Natural killer cell (primary cell): Measurements from ENCODE around the gene FGFR2. TPM values are rescaled to one million over a fixed set of nuclear protein-coding genes. Genes with fewer than 3 reads are reported as not detected.

Source experiments
- ATAC-seq, 3 donors: fragments of 150-1000 bp in 2 of 3; fragments of 200-7000 bp in 1 of 3; cut with Tn5 transposase; 1 replicate in 1 of 3; 2 replicates in 2 of 3; pipeline ENCODE4 v1.10.0; 2021; ENCODE audit warnings: mild to moderate bottlenecking in 2 of 3, moderate library complexity in 2 of 3
- DNase-seq, 2 donors: peaks; one replicate each; pipeline versions ENCODE4 v3.0.0 to v3.0.0-alpha.2; 2013 to 2021; ENCODE audit warnings: mixed read lengths in 1 of 2
- H3K27ac ChIP-seq: one replicate; pipeline ENCODE4 v1.5.1; 2013; ENCODE audit warnings: mild to moderate bottlenecking, low read length
- H3K27me3 ChIP-seq: one replicate; pipeline ENCODE4 v1.6.1; 2013; ENCODE audit warnings: low read length; ENCODE audit not compliant: control insufficient read depth, insufficient read depth
- H3K36me3 ChIP-seq: one replicate; pipeline ENCODE4 v1.6.1; 2013; ENCODE audit warnings: low read length; ENCODE audit not compliant: control insufficient read depth, insufficient read depth
- H3K4me1 ChIP-seq: one replicate; pipeline ENCODE4 v1.6.1; 2013; ENCODE audit warnings: low read length; ENCODE audit not compliant: control insufficient read depth, insufficient read depth
- H3K4me3 ChIP-seq: one replicate; pipeline ENCODE4 v1.5.1; 2013; ENCODE audit warnings: low read length
- H3K9me3 ChIP-seq: one replicate; pipeline ENCODE4 v1.6.1; 2013; ENCODE audit warnings: low read length; ENCODE audit not compliant: control insufficient read depth, insufficient read depth
- H3K27ac Mint-ChIP-seq, 2 donors: one replicate each; pipeline ENCODE4 v1.8.0; 2022; ENCODE audit warnings: mild to moderate bottlenecking in 2 of 2, mixed read lengths in 2 of 2, moderate library complexity in 1 of 2
- H3K27me3 Mint-ChIP-seq, 2 donors: one replicate each; pipeline ENCODE4 v1.8.0; 2022; ENCODE audit warnings: low read depth in 2 of 2, mixed read lengths in 2 of 2
- H3K36me3 Mint-ChIP-seq: one replicate; pipeline ENCODE4 v1.8.0; 2022; ENCODE audit warnings: mixed read lengths
- H3K4me1 Mint-ChIP-seq, 2 donors: one replicate each; pipeline ENCODE4 v1.8.0; 2022; ENCODE audit warnings: mixed read lengths in 2 of 2
- H3K4me3 Mint-ChIP-seq: one replicate; pipeline ENCODE4 v1.8.0; 2022; ENCODE audit warnings: mild to moderate bottlenecking, moderate library complexity, mixed read lengths
- H3K9me3 Mint-ChIP-seq, 2 donors: one replicate each; pipeline ENCODE4 v1.8.0; 2022; ENCODE audit warnings: mixed read lengths in 2 of 2
- WGBS: methylation state at CpG from one replicate; pipeline ENCODE4 v1.1.7; 2013; ENCODE audit warnings: missing lambda C conversion rate; ENCODE audit not compliant: insufficient coverage; 5-methylcytosine and 5-hydroxymethylcytosine counted together
- intact Hi-C: fragments of 100-400 bp; cut with micrococcal nuclease; formaldehyde crosslinking; loops from one replicate; pipeline ENCODE4 v1.14.2; 2022
- total RNA-seq, 4 donors: library from RNA; stranded (reverse); fragments of 120-200 nt in 1 of 4; gene quantifications; one replicate each; pipeline versions ENCODE4 v1.2.3 to v1.2.4, GENCODE V29; 2013 to 2022
- TF ChIP-seq, protein P1 (sequence below): fragments of 200-600 bp; IDR thresholded peaks from one replicate; pipeline ENCODE4 v1.8.0; 2022; ENCODE audit warnings: antibody characterized with exemption

The FGFR2 gene
- total RNA-seq, 3 donors from 2014 or later (not counting 1 experiment from before 2014, with no cell fraction given): 0.72 to 5.6 TPM; not detected in 1

DNA sequence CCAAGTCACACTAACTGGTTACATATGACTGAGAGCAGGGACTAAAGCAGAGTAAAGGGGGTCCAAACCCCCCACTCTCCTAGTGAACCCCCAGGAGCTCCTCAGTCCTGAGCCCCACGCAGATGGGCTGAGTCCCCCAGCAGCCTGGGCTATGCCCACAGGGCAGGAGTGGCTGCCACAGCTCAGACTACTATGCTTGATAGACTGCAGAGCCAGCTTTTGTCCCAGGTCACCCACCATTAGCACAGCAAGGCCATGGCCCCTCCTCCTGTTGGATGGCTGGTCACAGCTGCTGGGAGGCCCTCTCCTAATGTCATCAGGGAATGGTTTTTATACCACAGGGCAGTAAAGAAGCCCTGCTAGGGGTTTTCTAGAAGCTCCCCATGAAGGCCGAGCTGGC is 46.3 kb upstream of the FGFR2 start:
- H3K36me3 Mint-ChIP-seq: no peaks in the 10 kb centered on the region
- 88% methylated on average over 2 of the region's 2 CpGs for WGBS
- no peaks in the 10 kb centered on the region for H3K4me1 Mint-ChIP-seq
- no peak overlapping the region for H3K4me3 Mint-ChIP-seq
- TF ChIP-seq, protein P1, sequence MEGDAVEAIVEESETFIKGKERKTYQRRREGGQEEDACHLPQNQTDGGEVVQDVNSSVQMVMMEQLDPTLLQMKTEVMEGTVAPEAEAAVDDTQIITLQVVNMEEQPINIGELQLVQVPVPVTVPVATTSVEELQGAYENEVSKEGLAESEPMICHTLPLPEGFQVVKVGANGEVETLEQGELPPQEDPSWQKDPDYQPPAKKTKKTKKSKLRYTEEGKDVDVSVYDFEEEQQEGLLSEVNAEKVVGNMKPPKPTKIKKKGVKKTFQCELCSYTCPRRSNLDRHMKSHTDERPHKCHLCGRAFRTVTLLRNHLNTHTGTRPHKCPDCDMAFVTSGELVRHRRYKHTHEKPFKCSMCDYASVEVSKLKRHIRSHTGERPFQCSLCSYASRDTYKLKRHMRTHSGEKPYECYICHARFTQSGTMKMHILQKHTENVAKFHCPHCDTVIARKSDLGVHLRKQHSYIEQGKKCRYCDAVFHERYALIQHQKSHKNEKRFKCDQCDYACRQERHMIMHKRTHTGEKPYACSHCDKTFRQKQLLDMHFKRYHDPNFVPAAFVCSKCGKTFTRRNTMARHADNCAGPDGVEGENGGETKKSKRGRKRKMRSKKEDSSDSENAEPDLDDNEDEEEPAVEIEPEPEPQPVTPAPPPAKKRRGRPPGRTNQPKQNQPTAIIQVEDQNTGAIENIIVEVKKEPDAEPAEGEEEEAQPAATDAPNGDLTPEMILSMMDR: no peak
- Histone ChIP-seq H3K27me3 (no peaks in the 10 kb centered on the region), H3K4me3 (no peak overlapping the region), H3K27ac (no peak overlapping the region), H3K9me3 (no peaks in the 10 kb centered on the region), H3K4me1 (no peaks in the 10 kb centered on the region), H3K36me3 (no peaks in the 10 kb centered on the region)
- H3K9me3 Mint-ChIP-seq: peaks cover 0 to 4% of the 10 kb centered on the region in 2 donors
- H3K27ac Mint-ChIP-seq: no peak overlapping the region
- no peak for DNase-seq
- ATAC-seq: no peak
- intact Hi-C loops: no loop called here
- H3K27me3 Mint-ChIP-seq: peaks cover 0 to 3% of the 10 kb centered on the region in 2 donors

- H3K9me3 Mint-ChIP-seq: peaks cover 2 to 7% of the 10 kb centered on the region in 2 donors
- no peak overlapping the region for H3K4me3 Mint-ChIP-seq
- intact Hi-C loops: no loop called here
- H3K36me3 ChIP-seq: no peaks in the 10 kb centered on the region
- no peaks in the 10 kb centered on the region for H3K4me1 Mint-ChIP-seq
- H3K36me3 Mint-ChIP-seq: no peaks in the 10 kb centered on the region
- no peak for DNase-seq
- ATAC-seq: no peak
- H3K27ac Mint-ChIP-seq: no peak overlapping the region
- no peaks in the 10 kb centered on the region for H3K4me1 ChIP-seq
- peaks cover 0 to 6% of the 10 kb centered on the region in 2 donors for H3K27me3 Mint-ChIP-seq
- no peak overlapping the region for H3K4me3 ChIP-seq
- no peaks in the 10 kb centered on the region for H3K9me3 ChIP-seq
- WGBS: 66% methylated on average over 3 of the region's 3 CpGs
- no peak overlapping the region for H3K27ac ChIP-seq
- no peaks in the 10 kb centered on the region for H3K27me3 ChIP-seq
- TF ChIP-seq, protein P1: no peak
These were observed 42.0 kb upstream of the FGFR2 start for GRCh38 chr10:121640266-121640665.

DNA sequence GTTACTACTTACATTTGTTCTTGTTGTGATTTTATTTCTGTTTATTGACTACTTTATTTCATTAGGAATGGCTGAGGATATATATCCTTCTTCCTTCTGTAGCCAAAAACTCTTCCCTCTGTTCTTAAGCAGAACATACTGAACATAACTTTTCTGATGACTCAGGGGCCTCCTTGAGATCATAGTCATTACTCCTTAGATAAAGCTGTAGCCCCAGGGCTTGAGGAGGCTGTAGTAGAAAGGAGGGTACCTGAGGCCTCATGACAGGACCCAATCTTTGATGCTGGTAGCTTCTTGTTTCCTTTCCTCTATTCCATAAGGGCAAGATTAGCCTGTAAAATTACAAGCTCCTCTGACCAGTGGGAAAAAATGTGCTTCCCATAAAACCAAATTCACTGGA is 41.2 kb upstream of the FGFR2 start:
- Mint-ChIP-seq H3K36me3 (no peaks in the 10 kb centered on the region), H3K4me1 (no peaks in the 10 kb centered on the region), H3K27me3 (peaks cover 0 to 6% of the 10 kb centered on the region in 2 donors), H3K27ac (no peak overlapping the region), H3K4me3 (no peak overlapping the region), H3K9me3 (peaks cover 2 to 7% of the 10 kb centered on the region in 2 donors)
- Histone ChIP-seq H3K9me3 (no peaks in the 10 kb centered on the region), H3K27ac (no peak overlapping the region), H3K4me3 (no peak overlapping the region), H3K36me3 (no peaks in the 10 kb centered on the region), H3K4me1 (no peaks in the 10 kb centered on the region), H3K27me3 (no peaks in the 10 kb centered on the region)
- TF ChIP-seq, protein P1: no peak
- intact Hi-C loops: no loop called here
- ATAC-seq (no peak), DNase-seq (no peak)

GRCh38 chr10:121637437-121637836 is 39.2 kb upstream of the FGFR2 start:
- Histone ChIP-seq H3K9me3 (no peaks in the 10 kb centered on the region), H3K4me3 (no peak overlapping the region), H3K4me1 (no peaks in the 10 kb centered on the region), H3K36me3 (no peaks in the 10 kb centered on the region), H3K27ac (no peak overlapping the region), H3K27me3 (no peaks in the 10 kb centered on the region)
- peaks cover 2 to 7% of the 10 kb centered on the region in 2 donors for H3K9me3 Mint-ChIP-seq
- peaks cover 3 to 6% of the 10 kb centered on the region in 2 donors for H3K27me3 Mint-ChIP-seq
- TF ChIP-seq, protein P1: no peak
- no peak overlapping the region for H3K4me3 Mint-ChIP-seq
- H3K36me3 Mint-ChIP-seq: no peaks in the 10 kb centered on the region
- intact Hi-C loops: no loop called here
- no peak overlapping the region for H3K27ac Mint-ChIP-seq
- no peaks in the 10 kb centered on the region for H3K4me1 Mint-ChIP-seq
- WGBS: 92% methylated on average over 1 of the region's 1 CpG
- ATAC-seq (no peak), DNase-seq (no peak)
